BLaER1 treated with 17β-estradiol and CSF1 and Interleukin-3, amounts not matched to agents 10 nM and 100 nM (cell line): Measurements from ENCODE around the gene SYT13.
"Not testable (repeated sequence)": the region's sequence is repeated elsewhere in the genome, so short reads cannot be mapped to it uniquely, and the experiment has no call there.

ENCODE experiments used
- H3K27ac ChIP-seq, 11 experiments: shearing (Covaris generic); formaldehyde crosslinking; 2 replicates each; pipeline ENCODE4 v1.8.1; 2022
- H3K27me3 ChIP-seq, 11 experiments: shearing (Covaris generic); formaldehyde crosslinking; 2 replicates each; pipeline ENCODE4 v1.8.1; 2022
- H3K36me3 ChIP-seq, 11 experiments: shearing (Covaris generic); formaldehyde crosslinking; 2 replicates each; pipeline ENCODE4 v1.8.1; 2022
- H3K4me1 ChIP-seq, 10 experiments: shearing (Covaris generic); formaldehyde crosslinking; 2 replicates each; pipeline ENCODE4 v1.8.1; 2022
- H3K4me2 ChIP-seq, 11 experiments: shearing (Covaris generic); formaldehyde crosslinking; 2 replicates each; pipeline ENCODE4 v1.8.1; 2022
- H3K4me3 ChIP-seq, 10 experiments: shearing (Covaris generic); formaldehyde crosslinking; 2 replicates each; pipeline ENCODE4 v1.8.1; 2022
- H3K9ac ChIP-seq, 11 experiments: shearing (Covaris generic); formaldehyde crosslinking; 2 replicates each; pipeline ENCODE4 v1.8.1; 2022
- H3K9me3 ChIP-seq, 11 experiments: shearing (Covaris generic); formaldehyde crosslinking; replicated peaks in 1 of 11; 2 replicates each; pipeline ENCODE4 v1.8.1; 2022
- H4K20me1 ChIP-seq, 11 experiments: shearing (Covaris generic); formaldehyde crosslinking; 2 replicates each; pipeline ENCODE4 v1.8.1; 2022
- Cebpa-rat ChIP-seq, 11 experiments: shearing (Covaris generic); IDR thresholded peaks; 2 replicates each; pipeline ENCODE4 v1.8.1; 2022

SYT13 gene

GRCh38 chr11:45260071-45260470 is 26.1 kb downstream of the SYT13 start:
- H3K4me3 ChIP-seq = no peak overlapping the region
- H3K9me3 ChIP-seq = no peaks in the 10 kb centered on the region
- TF ChIP-seq Cebpa-rat (IDR thresholded peaks at IDR 0.05) = no peak
- H3K4me2 ChIP-seq = no peak overlapping the region
- H3K4me1 ChIP-seq = peaks cover 0 to 14% (median 7%) of the 10 kb centered on the region in 10 experiments; a peak in 10 of 20 replicates
- H4K20me1 ChIP-seq = no peaks in the 10 kb centered on the region; a peak in 1 of 22 replicates
- no peak overlapping the region for H3K27ac ChIP-seq
- no peak overlapping the region for H3K9ac ChIP-seq
- H3K27me3 ChIP-seq = no peaks in the 10 kb centered on the region
- no peaks in the 10 kb centered on the region for H3K36me3 ChIP-seq

DNA sequence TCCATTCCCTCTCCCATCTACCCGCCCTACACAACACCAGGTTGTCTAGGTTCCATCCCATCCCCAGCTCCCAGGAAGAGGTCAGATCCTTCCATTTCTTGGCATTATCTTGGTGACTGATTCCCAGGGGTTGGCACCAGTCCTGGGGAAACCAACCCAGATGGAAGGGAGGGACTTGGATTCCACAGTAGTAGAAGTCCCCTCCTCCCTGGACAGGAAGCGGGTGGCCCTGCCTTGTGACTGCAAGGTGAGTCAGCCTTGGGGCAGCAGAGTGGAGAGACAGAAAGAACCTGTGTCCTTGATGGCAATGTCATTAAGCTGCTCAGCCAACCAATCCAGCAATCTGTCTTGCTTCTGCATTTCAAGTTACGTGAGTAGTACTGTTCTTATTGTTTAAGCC is 26.5 kb downstream of the SYT13 start:
- Histone ChIP-seq H3K4me2 (0 out of 22 replicates have a peak overlapping the region, but pooled peaks of 1 of the 11 experiments have one; percentile 9), H3K4me3 (no peak overlapping the region), H3K9me3 (no peaks in the 10 kb centered on the region), H3K27ac (no peak overlapping the region), H3K4me1 (peaks cover 0 to 14% (median 7%) of the 10 kb centered on the region in 10 experiments; a peak in 10 of 20 replicates), H4K20me1 (no peaks in the 10 kb centered on the region; a peak in 1 of 22 replicates), H3K27me3 (no peaks in the 10 kb centered on the region), H3K9ac (no peak overlapping the region), H3K36me3 (no peaks in the 10 kb centered on the region)
- no peak for TF ChIP-seq Cebpa-rat (IDR thresholded peaks at IDR 0.05)

- H3K4me2 ChIP-seq = no peak overlapping the region
These were observed 27.1 kb downstream of the SYT13 start for GRCh38 chr11:45258982-45259530.

DNA sequence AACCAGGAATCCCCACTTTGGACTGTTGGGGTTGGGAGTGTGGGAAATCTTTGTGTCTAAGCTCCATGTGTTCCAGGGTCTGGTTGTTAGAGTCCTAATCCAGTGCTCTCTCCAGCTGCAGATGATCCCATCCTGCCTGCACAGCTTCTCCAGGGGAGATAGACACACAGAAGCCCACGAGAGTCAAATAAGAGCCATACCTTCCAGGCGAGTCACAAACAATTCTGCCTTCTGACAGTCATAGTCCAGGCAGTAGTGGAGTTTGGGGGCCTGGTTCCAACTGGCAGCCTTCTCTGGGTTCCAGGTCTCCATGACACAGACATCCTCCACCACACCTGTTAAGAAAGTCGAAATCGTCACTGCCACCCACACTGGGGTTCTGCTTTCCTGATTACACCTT is 32.1 kb downstream of the SYT13 start:
- Histone ChIP-seq H3K4me2 (no peak overlapping the region), H3K27me3 (no peaks in the 10 kb centered on the region), H3K36me3 (no peaks in the 10 kb centered on the region), H3K9ac (no peak overlapping the region), H3K4me1 (peaks cover 0 to 13% (median 6%) of the 10 kb centered on the region in 10 experiments; a peak in 9 of 20 replicates), H3K4me3 (no peak overlapping the region), H4K20me1 (no peaks in the 10 kb centered on the region), H3K9me3 (no peaks in the 10 kb centered on the region), H3K27ac (no peak overlapping the region)
- TF ChIP-seq Cebpa-rat (IDR thresholded peaks at IDR 0.05) = no peak

More at GRCh38 chr11:45258982-45259530, 27.1 kb downstream of the SYT13 start:
- peaks cover 0 to 10% (median 7%) of the 10 kb centered on the region in 10 experiments; a peak in 10 of 20 replicates for H3K4me1 ChIP-seq
- H3K27ac ChIP-seq = no peak overlapping the region
- H3K4me3 ChIP-seq = no peak overlapping the region
- H3K36me3 ChIP-seq = no peaks in the 10 kb centered on the region
- no peaks in the 10 kb centered on the region; a peak in 1 of 22 replicates for H4K20me1 ChIP-seq
- no peak overlapping the region for H3K9ac ChIP-seq
- no peaks in the 10 kb centered on the region for H3K27me3 ChIP-seq
- H3K9me3 ChIP-seq = no peaks in the 10 kb centered on the region
- TF ChIP-seq Cebpa-rat (IDR thresholded peaks at IDR 0.05) = no peak

DNA sequence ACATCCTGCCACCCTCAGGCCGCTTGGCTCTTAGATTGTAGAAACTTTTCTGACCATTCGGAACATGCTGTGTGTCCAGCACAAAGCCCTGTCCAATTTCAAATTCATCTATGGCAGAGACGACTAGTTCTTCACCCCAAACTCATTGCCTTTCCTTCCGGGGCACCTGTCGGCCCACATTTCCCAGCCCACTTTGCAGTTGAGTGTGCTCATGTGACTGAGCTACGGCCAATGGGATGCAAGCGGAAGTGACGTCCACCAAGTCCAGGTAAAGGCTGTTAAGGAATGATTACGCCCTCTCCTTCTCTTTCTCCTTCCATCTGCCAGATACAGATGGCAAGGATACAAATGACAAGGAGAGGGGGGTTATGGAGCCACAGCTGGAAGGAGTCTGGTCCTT is 32.5 kb downstream of the SYT13 start:
- H3K4me1 ChIP-seq = peaks cover 0 to 13% (median 6%) of the 10 kb centered on the region in 10 experiments; a peak in 10 of 20 replicates
- no peak overlapping the region for H3K4me2 ChIP-seq
- no peak overlapping the region for H3K9ac ChIP-seq
- no peaks in the 10 kb centered on the region for H3K27me3 ChIP-seq
- TF ChIP-seq Cebpa-rat (IDR thresholded peaks at IDR 0.05) = no peak
- no peaks in the 10 kb centered on the region for H3K36me3 ChIP-seq
- H3K9me3 ChIP-seq = no peaks in the 10 kb centered on the region
- no peak overlapping the region for H3K4me3 ChIP-seq
- no peak overlapping the region for H3K27ac ChIP-seq
- no peaks in the 10 kb centered on the region for H4K20me1 ChIP-seq

DNA sequence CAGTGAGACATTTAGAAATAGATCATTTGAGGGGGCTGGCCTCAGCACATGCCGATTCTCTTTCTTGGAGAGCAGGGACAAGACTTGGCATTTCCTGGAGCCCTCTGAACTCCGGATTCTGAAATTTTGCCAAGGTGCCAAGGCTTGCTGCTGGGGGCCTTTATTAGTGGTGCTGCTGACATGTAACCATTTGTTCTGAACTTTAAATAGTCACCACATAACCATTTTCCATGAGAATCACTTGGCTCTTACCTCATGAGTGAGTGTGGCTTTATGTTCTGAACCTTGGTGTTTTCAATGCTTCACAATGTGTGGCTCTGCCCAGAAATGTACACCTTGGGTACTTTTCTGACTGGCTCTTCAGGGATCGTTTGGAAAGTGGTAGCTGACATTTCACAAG is 33.3 kb downstream of the SYT13 start:
- H3K27me3 ChIP-seq = no peaks in the 10 kb centered on the region
- no peak overlapping the region for H3K9ac ChIP-seq
- no peaks in the 10 kb centered on the region for H3K9me3 ChIP-seq
- H4K20me1 ChIP-seq = no peaks in the 10 kb centered on the region
- no peak for TF ChIP-seq Cebpa-rat (IDR thresholded peaks at IDR 0.05)
- no peaks in the 10 kb centered on the region for H3K36me3 ChIP-seq
- H3K4me3 ChIP-seq = no peak overlapping the region
- no peak overlapping the region for H3K27ac ChIP-seq
- peaks cover 5 to 12% (median 6%) of the 10 kb centered on the region in 10 experiments; a peak in 11 of 20 replicates for H3K4me1 ChIP-seq
- no peak overlapping the region for H3K4me2 ChIP-seq

- no peaks in the 10 kb centered on the region for H3K36me3 ChIP-seq
- no peaks in the 10 kb centered on the region for H3K9me3 ChIP-seq
- no peak for TF ChIP-seq Cebpa-rat (IDR thresholded peaks at IDR 0.05)
- no peak overlapping the region for H3K27ac ChIP-seq
- no peak overlapping the region for H3K4me3 ChIP-seq
- H3K4me2 ChIP-seq = no peak overlapping the region
- H3K4me1 ChIP-seq = peaks cover 0 to 7% (median 5%) of the 10 kb centered on the region in 10 experiments; a peak in 9 of 20 replicates
- no peaks in the 10 kb centered on the region for H3K27me3 ChIP-seq
- no peak overlapping the region for H3K9ac ChIP-seq
- H4K20me1 ChIP-seq = no peaks in the 10 kb centered on the region
These were observed 33.8 kb downstream of the SYT13 start for GRCh38 chr11:45252134-45252856.

GRCh38 chr11:45250035-45250718 is 36.0 kb downstream of the SYT13 start:
- Histone ChIP-seq H3K9ac (no peak overlapping the region), H3K36me3 (no peaks in the 10 kb centered on the region), H3K27ac (no peak overlapping the region), H4K20me1 (no peaks in the 10 kb centered on the region), H3K27me3 (no peaks in the 10 kb centered on the region), H3K4me1 (peaks cover 0 to 7% (median 5%) of the 10 kb centered on the region in 10 experiments; a peak in 6 of 20 replicates), H3K9me3 (no peaks in the 10 kb centered on the region), H3K4me3 (no peak overlapping the region), H3K4me2 (no peak overlapping the region)
- TF ChIP-seq Cebpa-rat (IDR thresholded peaks at IDR 0.05) = no peak

DNA sequence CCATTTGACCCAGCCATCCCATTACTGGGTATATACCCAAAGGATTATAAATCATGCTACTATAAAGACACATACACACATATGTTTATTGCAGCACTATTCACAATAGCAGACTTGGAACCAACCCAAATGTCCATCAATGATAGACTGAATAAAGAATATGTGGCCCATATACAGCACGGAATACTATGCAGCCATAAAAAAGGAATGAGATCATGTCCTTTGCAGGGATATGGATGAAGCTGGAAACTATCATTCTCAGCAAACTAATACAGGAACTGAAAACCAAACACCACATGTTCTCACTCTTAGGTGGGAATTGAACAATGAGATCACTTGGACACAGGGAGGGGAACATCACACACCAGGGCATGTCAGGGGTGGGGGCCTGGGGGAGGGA is 36.8 kb downstream of the SYT13 start:
- not testable (repeated sequence) for H3K9me3 ChIP-seq, H3K4me3 ChIP-seq, H4K20me1 ChIP-seq, H3K4me1 ChIP-seq, H3K27me3 ChIP-seq, H3K27ac ChIP-seq, H3K9ac ChIP-seq, H3K36me3 ChIP-seq, H3K4me2 ChIP-seq
